GM12878 (cell line): ENCODE measurements around the gene C10orf105. TPM values are rescaled to one million over a fixed set of nuclear protein-coding genes. Genes with fewer than 3 reads are reported as not detected.

Source experiments
- ATAC-seq: fragments of 200-7000 bp; cut with Tn5 transposase; 3 replicates; pipeline ENCODE4 v1.9.1; 2020; ENCODE audit warnings: mild to moderate bottlenecking, moderate library complexity
- BruUV-seq: library from RNA; stranded (reverse); fragments of 400-500 nt; replicated peaks from 2 replicates; lab custom pipeline; 2021; lab: Mats Ljungman, UMichigan
- CTCF ChIA-PET: fragments of 300-600 bp; sonication (Branson Sonifier 250); formaldehyde crosslinking; extraction: SDS; loops from one replicate; lab custom pipeline; 2021; ENCODE audit warnings: inconsistent platforms; lab: Yijun Ruan, JAX
- POLR2A ChIA-PET: fragments of 350-600 bp; formaldehyde crosslinking; extraction: SDS; loops from one replicate; lab custom pipeline; 2021; ENCODE audit warnings: inconsistent platforms; lab: Charles Lee
- RAD21 ChIA-PET: fragments of 300-600 bp; sonication (Branson Sonifier 250); formaldehyde crosslinking; loops from one replicate; lab custom pipeline; 2023; ENCODE audit warnings: antibody characterized with exemption; ENCODE audit not compliant: unreplicated experiment; lab: Charles Lee
- SMC1A ChIA-PET: fragments of 300-600 bp; sonication (Branson Sonifier 250); formaldehyde crosslinking; loops from one replicate; lab custom pipeline; 2023; ENCODE audit not compliant: unreplicated experiment, uncharacterized antibody; lab: Charles Lee
- DNase-seq: peaks from one replicate; pipeline ENCODE4 v3.0.0-alpha.2; 2011; ENCODE audit warnings: low read depth, low spot score
- FAIRE-seq: peaks from 3 replicates; lab custom pipeline; 2011; peaks lifted over from hg19 to GRCh38; lab: Jason Lieb, UNC
- H2AFZ ChIP-seq: 2 replicates; pipeline ENCODE4 v1.6.0; 2011; ENCODE audit warnings: low read depth, low read length, control low read depth; ENCODE audit not compliant: control insufficient read depth
- H3K27ac ChIP-seq: 2 replicates; pipeline ENCODE4 v1.5.1; 2011; ENCODE audit warnings: control low read depth; ENCODE audit not compliant: control insufficient read depth, insufficient read depth
- H3K27me3 ChIP-seq, 2 experiments: replicated peaks in 1 of 2; 2 replicates each; pipeline versions ENCODE4 v1.6.0 to v1.6.1; 2011; ENCODE audit warnings: low read length in 1 of 2; ENCODE audit not compliant: control insufficient read depth in 2 of 2, insufficient read depth in 2 of 2
- H3K36me3 ChIP-seq, 2 experiments: 2 replicates each; pipeline ENCODE4 v1.5.1; 2011; ENCODE audit warnings: low read length in 1 of 2; ENCODE audit not compliant: control insufficient read depth in 2 of 2, insufficient read depth in 2 of 2
- H3K4me1 ChIP-seq: 2 replicates; pipeline ENCODE4 v1.6.1; 2011; ENCODE audit warnings: mild to moderate bottlenecking, low read length, moderate library complexity, mixed read lengths; ENCODE audit not compliant: control insufficient read depth, insufficient read depth
- H3K4me2 ChIP-seq: 2 replicates; pipeline ENCODE4 v1.6.0; 2011; ENCODE audit warnings: control low read depth; ENCODE audit not compliant: control insufficient read depth, insufficient read depth
- H3K4me3 ChIP-seq: fragments of 200-600 bp; sonication (generic); 2 replicates; pipeline ENCODE4 v1.5.1; 2016
- H3K79me2 ChIP-seq: 2 replicates; pipeline ENCODE4 v1.6.0; 2011; ENCODE audit warnings: low read length; ENCODE audit not compliant: control insufficient read depth, insufficient read depth
- H3K9ac ChIP-seq: 2 replicates; pipeline ENCODE4 v1.8.0; 2011; ENCODE audit warnings: low read length, control low read depth, mixed read lengths; ENCODE audit not compliant: control insufficient read depth, insufficient read depth
- H3K9me3 ChIP-seq: replicated peaks from 3 replicates; pipeline ENCODE4 v1.5.1; 2011; ENCODE audit warnings: mild to moderate bottlenecking, low read length; ENCODE audit not compliant: control insufficient read depth, insufficient read depth
- H4K20me1 ChIP-seq: 2 replicates; pipeline ENCODE4 v1.6.0; 2011; ENCODE audit not compliant: control insufficient read depth, insufficient read depth
- CTCF ChIP-seq, 3 experiments: IDR thresholded peaks in 2 of 3; conservative IDR thresholded peaks in 1 of 3; 2 replicates each; pipeline ENCODE4 v1.5.1; 2011; ENCODE audit warnings: low read depth in 3 of 3, low read length in 3 of 3, mild to moderate bottlenecking in 3 of 3, control low read depth in 2 of 3, moderate library complexity in 2 of 3, inconsistent platforms in 1 of 3, mixed read lengths in 1 of 3; ENCODE audit not compliant: control insufficient read depth in 2 of 3, insufficient read depth in 1 of 3; ENCODE audit errors: extremely low read depth in 1 of 3
- DPF2 ChIP-seq: fragments of 450-650 bp; IDR thresholded peaks from 2 replicates; pipeline ENCODE4 v1.6.1; 2017; ENCODE audit warnings: mild to moderate bottlenecking
- IRF5 ChIP-seq: fragments of 450-650 bp; IDR thresholded peaks from 2 replicates; pipeline ENCODE4 v1.6.1; 2017; ENCODE audit warnings: borderline replicate concordance
- MEF2B ChIP-seq: fragments of 450-650 bp; IDR thresholded peaks from 2 replicates; pipeline ENCODE4 v1.6.1; 2018; ENCODE audit warnings: mild to moderate bottlenecking, moderate library complexity; ENCODE audit not compliant: partially characterized antibody, poor library complexity, severe bottlenecking
- WGBS: methylation state at CpG from one replicate; pipeline ENCODE4 v1.1.6; 2016; ENCODE audit warnings: low lambda C conversion rate; ENCODE audit not compliant: insufficient replicate concordance, insufficient coverage; ENCODE audit errors: missing lambda C conversion rate; 5-methylcytosine and 5-hydroxymethylcytosine counted together
- in situ Hi-C: fragments of 300-500 bp; cut with MboI; formaldehyde crosslinking; loops from 9 replicates; pipeline ENCODE4 v1.14.3; 2018; ENCODE audit warnings: mixed read lengths
- intact Hi-C: fragments of 100-400 bp; cut with micrococcal nuclease; formaldehyde crosslinking; loops from one replicate; pipeline ENCODE4 v1.14.2; 2022; ENCODE audit not compliant: unreplicated experiment
- polyA plus RNA-seq, 11 experiments: library from polyadenylated mRNA; depleted of rRNA in 4 of 11; unstranded in 6 of 11; stranded (reverse) in 5 of 11; fragments of >200 nt; fragmentation: Nextera tagmentation in 4 of 11; fragmentation: Illumina TruSeq in 1 of 11; extraction: Ambion mirVana in 4 of 11; extraction: Trizol in 1 of 11; gene quantifications; 1 replicate in 1 of 11; 2 replicates in 10 of 11; pipeline versions ENCODE4 v1.2.1 to v1.2.3, GENCODE V29; 2011 to 2016; ENCODE audit warnings: inconsistent platforms in 2 of 11, missing spikeins in 2 of 11, low read depth in 1 of 11
- total RNA-seq, 4 experiments: library from RNA; depleted of rRNA in 3 of 4; stranded (reverse); fragments of >200 nt in 3 of 4; fragmentation: Illumina TruSeq in 1 of 4; extraction: Trizol in 1 of 4; gene quantifications; 2 replicates each; pipeline versions ENCODE4 v1.2.1 to v1.2.3, GENCODE V29; 2013 to 2021

Gene C10orf105
- total and polyA plus RNA-seq, 10 of the 15 experiments (the other 5 are each of a cell fraction or from before 2014, with no cell fraction given), result 0.04 to 0.06 (median 0.05) TPM; not detected in 7

GRCh38 chr10:71704816-71705215 lies 14.8 kb downstream of the C10orf105 start:
- H3K36me3 ChIP-seq, result no peaks in the 10 kb centered on the region
- intact Hi-C loops (loop anchor here (5.0 kb wide), 2 partner anchors 107 to 218 kb away; no protein-coding TSS in a partner anchor), in situ Hi-C loops (loop anchor here (5.0 to 10.0 kb wide), 2 partner anchors 320 to 393 kb away; no protein-coding TSS in a partner anchor)
- H2AFZ ChIP-seq, result no peak overlapping the region
- H3K27ac ChIP-seq, result no peak overlapping the region
- no peaks in the 10 kb centered on the region for H3K79me2 ChIP-seq
- ATAC-seq (no peak), FAIRE-seq (no peak), DNase-seq (no peak)
- WGBS, result 64% methylated on average over 16 of the region's 18 CpGs
- RAD21 ChIA-PET, result interaction anchor here (3.1 kb wide), 1 partner anchor 68 kb away, joined by 13 read pairs; the partner anchor contains the start of gene VSIR
- CTCF ChIA-PET, result interaction anchor here (1.0 to 6.3 kb wide), 5 partner anchors 9 to 321 kb away, joined by 3 to 116 read pairs (median 9); no protein-coding TSS in a partner anchor
- SMC1A ChIA-PET, result interaction anchor here (0.6 to 1.8 kb wide), 2 partner anchors 12 to 327 kb away, joined by 3 to 5 read pairs; no protein-coding TSS in a partner anchor
- H3K4me3 ChIP-seq, result no peak overlapping the region
- H3K9me3 ChIP-seq, result no peaks in the 10 kb centered on the region
- POLR2A ChIA-PET, result interaction anchor here (0.6 kb wide), 1 partner anchor 74 kb away, joined by 4 read pairs; no protein-coding TSS in a partner anchor
- H4K20me1 ChIP-seq, result no peaks in the 10 kb centered on the region
- H3K4me2 ChIP-seq, result no peak overlapping the region
- H3K4me1 ChIP-seq, result no peaks in the 10 kb centered on the region
- no peak for TF ChIP-seq IRF5
- BruUV-seq, result no TSS peak
- no peak overlapping the region for H3K9ac ChIP-seq
- H3K27me3 ChIP-seq, result no peaks in the 10 kb centered on the region; a peak in 1 of 4 replicates

GRCh38 chr10:71703577-71703976 lies 16.0 kb downstream of the C10orf105 start:
- no peaks in the 10 kb centered on the region for H3K9me3 ChIP-seq
- DNase-seq (no peak), FAIRE-seq (no peak), ATAC-seq (no peak)
- peaks cover 8% of the 10 kb centered on the region for H3K4me1 ChIP-seq
- 71% methylated on average over 11 of the region's 11 CpGs for WGBS
- ChIA-PET POLR2A (no interaction called here), CTCF (interaction anchor here (0.9 to 6.3 kb wide), 2 partner anchors 7 to 388 kb away, joined by 4 to 116 read pairs; no protein-coding TSS in a partner anchor), SMC1A (no interaction called here), RAD21 (interaction anchor here (3.1 kb wide), 1 partner anchor 69 kb away, joined by 13 read pairs; the partner anchor contains the start of gene VSIR)
- no peak overlapping the region for H3K4me2 ChIP-seq
- no peaks in the 10 kb centered on the region for H3K36me3 ChIP-seq
- no peak overlapping the region for H3K27ac ChIP-seq
- in situ Hi-C loops (loop anchor here (5.0 to 10.0 kb wide), 2 partner anchors 319 to 391 kb away; no protein-coding TSS in a partner anchor), intact Hi-C loops (no loop called here)
- TF ChIP-seq DPF2 (no peak), MEF2B (no peak), CTCF (IDR thresholded peaks at IDR 0.05 in 2 of 3, conservative IDR thresholded peaks at IDR 0.05 in 1 of 3; ENCODE audit: control insufficient read depth in 2 of 3, extremely low read depth in 1 of 3, insufficient read depth in 1 of 3, low read depth in 3 of 3, low read length in 3 of 3) (peak in 1 of 3 experiments; percentile 20; a peak in 1 of 6 replicates)
- H4K20me1 ChIP-seq, result no peaks in the 10 kb centered on the region
- no peak overlapping the region for H2AFZ ChIP-seq
- no TSS peak for BruUV-seq
- no peaks in the 10 kb centered on the region; a peak in 1 of 4 replicates for H3K27me3 ChIP-seq
- H3K4me3 ChIP-seq, result no peak overlapping the region
- H3K79me2 ChIP-seq, result no peaks in the 10 kb centered on the region
- no peak overlapping the region for H3K9ac ChIP-seq
